PC-3 (cell line): ENCODE results near the gene IQGAP3.

Source experiments
- CTCF ChIP-seq: fragments of 300-600 bp; sonication (generic); conservative IDR thresholded peaks from 2 replicates; pipeline ENCODE4 v1.5.1; 2017; ENCODE audit warnings: antibody characterized with exemption, low read depth, mild to moderate bottlenecking, low read length
- EZH2phosphoT487 ChIP-seq: fragments of 300-600 bp; sonication (generic); IDR thresholded peaks from 2 replicates; pipeline ENCODE4 v1.6.1; 2018; ENCODE audit warnings: mild to moderate bottlenecking, antibody characterized with exemption, low read length, borderline replicate concordance

GRCh38 chr1:156489935-156490293 lies 82.5 kb downstream of the IQGAP3 start:
- TF ChIP-seq EZH2phosphoT487 (no peak), CTCF (no peak)
